ENCODE data around the gene LRRC25.

The LRRC25 gene

GRCh38 chr19:18348171-18348570, 49.3 kb downstream of the LRRC25 start:
- DNase-seq (ENCODE audit: low read depth in 2 of 2) = no peak

DNA sequence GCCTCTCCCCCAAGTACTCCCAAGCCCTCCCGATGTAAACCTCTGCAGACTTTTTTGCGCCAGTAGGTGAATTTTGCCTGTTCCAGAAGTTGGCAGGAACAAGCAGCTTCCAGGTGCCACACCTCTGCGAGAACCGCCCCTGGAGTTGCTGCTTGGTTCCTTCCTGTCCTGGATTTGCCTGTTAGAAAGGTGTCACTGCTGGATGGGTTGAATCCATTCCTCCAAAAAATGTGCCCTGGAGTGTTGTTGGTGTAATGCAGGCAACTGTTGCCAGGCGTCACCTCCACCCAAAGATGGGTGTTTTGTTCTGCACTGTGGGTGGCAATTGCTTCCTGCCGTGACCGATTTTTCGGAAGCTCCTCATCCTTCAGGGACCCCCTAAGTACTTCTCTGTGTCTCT, 51.3 kb downstream of the LRRC25 start:
- no peak for DNase-seq (ENCODE audit: low read depth in 2 of 2)

GRCh38 chr19:18345296-18345695, 52.1 kb downstream of the LRRC25 start:
- no peak for DNase-seq (ENCODE audit: low read depth in 2 of 2)

DNA sequence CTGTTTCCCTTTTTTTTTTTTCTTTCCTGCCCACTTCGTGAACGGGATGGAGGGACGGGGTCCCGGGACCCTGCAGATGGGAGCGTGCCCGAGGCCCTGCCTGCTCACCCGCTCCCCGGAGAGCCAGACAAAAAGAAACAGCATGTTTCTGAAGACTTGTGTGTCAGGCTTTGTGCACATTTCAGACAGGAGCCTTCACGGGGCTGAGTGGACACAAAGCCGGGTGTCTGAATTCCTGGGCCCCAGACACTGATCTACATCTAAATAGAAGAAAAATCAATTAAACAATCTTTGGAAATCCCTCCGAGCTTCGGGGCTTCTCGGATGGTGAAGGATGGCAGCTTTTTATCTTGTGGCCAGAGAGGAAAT, 52.9 kb downstream of the LRRC25 start:
- DNase-seq (ENCODE audit: low read depth in 2 of 2) = no peak

GRCh38 chr19:18342090-18342632, 55.3 kb downstream of the LRRC25 start:
- DNase-seq (ENCODE audit: low read depth in 2 of 2) = no peak

All from stimulated activated CD8-positive, alpha-beta memory T cell treated with anti-CD3 and anti-CD28 coated beads, Interleukin-2, amount 100 ng/mL, for 1 hour (primary cell).